ENCODE measurements around the gene PREP. TPM values are rescaled to one million over a fixed set of nuclear protein-coding genes. Genes with fewer than 3 reads are reported as not detected.
A peak's percentile ranks its signal among the peaks of the same experiment; 100 is the strongest.

Gene PREP
- total RNA-seq, 4 donors from 2014 or later = 9.7 to 29.6 (median 17.1) TPM

DNA sequence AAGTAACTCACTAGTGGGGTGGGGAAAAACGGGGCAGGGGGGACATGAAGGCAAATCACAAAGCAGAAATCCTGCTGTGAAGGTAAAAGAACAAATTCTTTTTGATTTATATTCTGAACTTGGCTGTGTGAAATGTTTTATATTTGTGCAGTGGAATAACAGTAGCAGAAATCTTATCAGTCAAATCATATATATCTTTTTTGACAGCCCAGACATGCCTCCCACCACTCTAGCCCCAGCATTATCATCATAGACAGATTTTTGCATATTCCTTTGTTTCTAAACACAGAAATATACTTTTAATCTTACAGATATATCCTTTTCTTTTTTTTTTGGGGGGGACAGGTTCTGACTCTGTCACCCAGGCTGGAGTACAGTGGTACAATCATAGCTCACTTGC lies 97.4 kb downstream of the PREP start:
- H3K4me1 ChIP-seq = no peaks in the 10 kb centered on the region
- H3K9me3 ChIP-seq = no peaks in the 10 kb centered on the region
- H3K27me3 ChIP-seq = no peaks in the 10 kb centered on the region
- DNase-seq = no peak
- H3K27ac ChIP-seq = no peak overlapping the region
- no peak for TF ChIP-seq POLR2A (IDR thresholded peaks at IDR 0.05)
- TF ChIP-seq, protein P1, sequence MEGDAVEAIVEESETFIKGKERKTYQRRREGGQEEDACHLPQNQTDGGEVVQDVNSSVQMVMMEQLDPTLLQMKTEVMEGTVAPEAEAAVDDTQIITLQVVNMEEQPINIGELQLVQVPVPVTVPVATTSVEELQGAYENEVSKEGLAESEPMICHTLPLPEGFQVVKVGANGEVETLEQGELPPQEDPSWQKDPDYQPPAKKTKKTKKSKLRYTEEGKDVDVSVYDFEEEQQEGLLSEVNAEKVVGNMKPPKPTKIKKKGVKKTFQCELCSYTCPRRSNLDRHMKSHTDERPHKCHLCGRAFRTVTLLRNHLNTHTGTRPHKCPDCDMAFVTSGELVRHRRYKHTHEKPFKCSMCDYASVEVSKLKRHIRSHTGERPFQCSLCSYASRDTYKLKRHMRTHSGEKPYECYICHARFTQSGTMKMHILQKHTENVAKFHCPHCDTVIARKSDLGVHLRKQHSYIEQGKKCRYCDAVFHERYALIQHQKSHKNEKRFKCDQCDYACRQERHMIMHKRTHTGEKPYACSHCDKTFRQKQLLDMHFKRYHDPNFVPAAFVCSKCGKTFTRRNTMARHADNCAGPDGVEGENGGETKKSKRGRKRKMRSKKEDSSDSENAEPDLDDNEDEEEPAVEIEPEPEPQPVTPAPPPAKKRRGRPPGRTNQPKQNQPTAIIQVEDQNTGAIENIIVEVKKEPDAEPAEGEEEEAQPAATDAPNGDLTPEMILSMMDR (IDR thresholded peaks at IDR 0.05) = no peak
- no peak overlapping the region for H3K4me3 ChIP-seq
- intact Hi-C loops (cut with DNase I; ENCODE audit: low total_unique reads) = no loop called here
- no peaks in the 10 kb centered on the region for H3K36me3 ChIP-seq

DNA sequence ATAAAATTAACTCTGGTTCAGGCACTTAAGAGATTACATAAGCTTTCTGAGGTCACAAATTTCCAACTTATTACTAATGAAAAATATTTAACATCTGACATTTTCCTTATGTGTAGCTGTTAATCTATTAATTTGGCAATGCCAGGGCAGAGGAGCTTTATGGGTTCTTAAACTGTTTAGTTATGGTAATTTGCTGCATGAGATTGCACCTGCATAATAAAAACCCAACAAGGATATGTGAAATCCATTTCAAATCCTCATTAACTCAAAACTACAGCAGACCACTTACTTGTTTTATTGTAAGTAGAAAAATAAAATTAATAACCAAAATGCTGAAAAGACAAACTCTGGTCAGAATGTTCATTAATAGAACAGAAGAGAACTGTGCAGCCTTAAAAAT lies 98.1 kb downstream of the PREP start:
- Histone ChIP-seq H3K4me3 (no peak overlapping the region), H3K4me1 (no peaks in the 10 kb centered on the region), H3K27me3 (no peaks in the 10 kb centered on the region), H3K9me3 (no peaks in the 10 kb centered on the region), H3K36me3 (no peaks in the 10 kb centered on the region), H3K27ac (no peak overlapping the region)
- intact Hi-C loops (cut with DNase I; ENCODE audit: low total_unique reads) = no loop called here
- TF ChIP-seq POLR2A (IDR thresholded peaks at IDR 0.05) = no peak
- TF ChIP-seq, protein P1 (IDR thresholded peaks at IDR 0.05) = no peak
- no peak for DNase-seq

DNA sequence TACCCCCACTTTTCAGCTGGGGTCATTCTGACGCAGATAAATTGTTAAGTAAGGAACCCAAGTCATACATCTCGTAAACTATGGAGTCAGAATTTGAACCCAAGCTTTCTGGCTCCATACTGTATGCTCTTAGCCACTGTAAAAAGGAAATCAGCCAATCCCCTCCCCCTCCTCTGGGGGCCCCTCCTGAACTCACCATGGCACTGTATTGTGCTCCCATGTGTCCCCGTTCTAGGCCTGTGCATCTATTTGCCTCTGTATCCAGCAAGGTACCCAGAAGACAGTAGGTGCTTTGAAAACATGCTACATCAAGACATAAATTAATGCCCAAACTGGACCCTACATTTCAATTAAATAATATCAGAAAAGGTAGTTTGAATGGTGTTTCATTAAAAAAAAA lies 98.5 kb downstream of the PREP start:
- intact Hi-C loops (cut with DNase I; ENCODE audit: low total_unique reads) = no loop called here
- TF ChIP-seq POLR2A (IDR thresholded peaks at IDR 0.05) = no peak
- TF ChIP-seq, protein P1 (IDR thresholded peaks at IDR 0.05) = no peak
- Histone ChIP-seq H3K9me3 (no peaks in the 10 kb centered on the region), H3K27ac (no peak overlapping the region), H3K27me3 (no peaks in the 10 kb centered on the region), H3K36me3 (no peaks in the 10 kb centered on the region), H3K4me1 (no peaks in the 10 kb centered on the region), H3K4me3 (no peak overlapping the region)
- no peak for DNase-seq

DNA sequence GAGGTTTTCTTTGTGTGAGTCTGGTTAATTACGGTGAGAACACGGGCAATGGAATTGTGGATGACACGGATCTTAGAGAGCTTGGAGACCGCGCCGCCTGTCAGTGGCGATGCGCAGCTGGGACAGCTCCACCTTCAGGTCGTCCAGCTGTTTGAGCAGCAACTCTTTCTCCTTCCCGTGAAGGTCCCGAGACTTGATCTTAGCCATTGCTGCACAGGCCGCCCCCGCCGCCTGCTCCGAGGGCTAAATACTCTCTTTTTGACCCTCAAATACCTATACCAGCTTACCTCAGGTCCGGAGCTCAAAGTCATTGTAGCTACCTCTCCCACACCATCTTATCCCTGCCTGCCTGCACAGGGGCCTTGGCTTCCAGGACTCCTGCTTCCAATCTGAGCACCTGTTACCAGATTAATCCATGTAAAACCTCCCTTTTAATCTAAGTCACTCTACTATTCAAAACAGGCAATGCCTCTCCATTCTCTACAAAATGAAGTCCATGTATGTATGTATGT lies 100.2 kb downstream of the PREP start:
- Histone ChIP-seq H3K9me3 (no peaks in the 10 kb centered on the region), H3K27ac (peak overlapping the region in 1 of 2 donors; percentile 54), H3K4me3 (no peak overlapping the region), H3K36me3 (no peaks in the 10 kb centered on the region), H3K27me3 (no peaks in the 10 kb centered on the region), H3K4me1 (no peaks in the 10 kb centered on the region)
- no peak for DNase-seq
- intact Hi-C loops (cut with DNase I; ENCODE audit: low total_unique reads) = no loop called here
- TF ChIP-seq, protein P1 (IDR thresholded peaks at IDR 0.05) = no peak
- TF ChIP-seq POLR2A (IDR thresholded peaks at IDR 0.05) = no peak

DNA sequence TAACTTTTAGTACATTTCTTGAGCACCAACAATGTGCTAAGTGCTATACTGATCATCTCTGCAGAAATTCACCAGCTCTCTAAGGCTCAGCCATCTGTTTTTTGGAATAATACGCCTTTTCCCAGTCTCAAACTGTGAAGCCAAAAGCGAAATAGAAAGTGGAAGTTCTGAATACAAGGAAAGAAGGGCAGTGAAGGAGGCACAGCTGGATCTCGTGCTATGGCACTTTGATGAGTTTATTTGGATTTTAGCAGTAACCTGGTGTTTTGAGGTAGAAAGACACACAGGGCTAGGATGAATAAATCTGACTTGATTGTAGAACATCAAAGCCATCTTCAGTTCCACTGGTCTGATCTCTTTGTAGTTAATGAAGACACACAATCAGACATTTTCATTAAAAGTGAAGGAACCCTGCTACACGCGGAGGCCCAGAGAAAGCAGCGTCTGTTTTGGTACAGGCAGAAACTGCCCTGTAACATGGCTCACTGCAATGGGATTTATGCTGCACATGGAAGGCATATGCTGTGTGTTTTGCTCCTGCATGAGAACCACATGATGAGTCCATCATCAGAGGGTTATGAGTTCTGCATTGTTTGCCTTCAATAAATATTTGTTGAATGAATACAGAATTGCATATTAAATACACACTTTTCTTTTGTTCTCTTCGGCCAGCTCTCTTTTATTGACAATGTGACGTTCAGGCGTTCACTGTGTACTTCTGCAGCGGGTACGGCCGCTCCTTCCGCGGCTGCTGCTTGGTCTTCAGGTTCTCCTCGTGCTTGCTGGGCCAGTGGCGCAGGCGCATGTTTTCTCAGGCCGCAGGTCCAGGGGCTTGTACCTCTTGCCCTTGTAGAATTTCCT lies 100.9 kb downstream of the PREP start:
- Histone ChIP-seq H3K27ac (peak overlapping the region in 1 of 2 donors; percentile 54), H3K36me3 (no peaks in the 10 kb centered on the region), H3K27me3 (no peaks in the 10 kb centered on the region), H3K4me3 (no peak overlapping the region), H3K4me1 (no peaks in the 10 kb centered on the region), H3K9me3 (no peaks in the 10 kb centered on the region)
- no peak for DNase-seq
- TF ChIP-seq, protein P1 (IDR thresholded peaks at IDR 0.05) = no peak
- no peak for TF ChIP-seq POLR2A (IDR thresholded peaks at IDR 0.05)
- intact Hi-C loops (cut with DNase I; ENCODE audit: low total_unique reads) = no loop called here
